H1 (cell line): ENCODE results near the gene AAMP.
A peak's percentile ranks its signal among the peaks of the same experiment; 100 is the strongest.

Experiments
- BRCA1 ChIP-seq: IDR thresholded peaks from 2 replicates; pipeline ENCODE4 v1.6.1; 2012; ENCODE audit warnings: low read depth, low read length, improper control_type of control experiment
- CREB1 ChIP-seq: IDR thresholded peaks from 2 replicates; pipeline ENCODE4 v1.6.1; 2012; ENCODE audit warnings: inconsistent platforms
- CTCF ChIP-seq, 3 experiments: IDR thresholded peaks; 1 replicate in 2 of 3; 2 replicates in 1 of 3; pipeline versions ENCODE4 v1.5.1 to v1.6.1; 2011; ENCODE audit warnings: low read length in 3 of 3, mild to moderate bottlenecking in 3 of 3, inconsistent platforms in 2 of 3, low read depth in 1 of 3, moderate library complexity in 1 of 3; ENCODE audit not compliant: insufficient read depth in 1 of 3; ENCODE audit errors: control extremely low read depth in 1 of 3
- EP300 ChIP-seq, 2 experiments: IDR thresholded peaks; 1 replicate in 1 of 2; 2 replicates in 1 of 2; pipeline ENCODE4 v1.6.1; 2011 to 2012; ENCODE audit warnings: low read depth in 2 of 2, low read length in 2 of 2, mild to moderate bottlenecking in 2 of 2, borderline replicate concordance in 1 of 2, inconsistent platforms in 1 of 2, moderate library complexity in 1 of 2
- EZH2 ChIP-seq: fragments of 200-600 bp; sonication (generic); IDR thresholded peaks from 2 replicates; pipeline ENCODE4 v1.7.1; 2012; ENCODE audit warnings: low read depth, mild to moderate bottlenecking, moderate library complexity, low read length, inconsistent platforms; ENCODE audit not compliant: severe bottlenecking
- GABPA ChIP-seq: IDR thresholded peaks from 2 replicates; pipeline ENCODE4 v1.6.1; 2011; ENCODE audit warnings: mild to moderate bottlenecking, low read length, moderate library complexity, borderline replicate concordance; ENCODE audit not compliant: insufficient read depth
- HDAC6 ChIP-seq: IDR thresholded peaks from one replicate; pipeline ENCODE4 v1.7.1; 2012; ENCODE audit warnings: low read depth, mild to moderate bottlenecking, inconsistent platforms, low read length, moderate library complexity
- JUND ChIP-seq: IDR thresholded peaks from 2 replicates; pipeline ENCODE4 v1.6.1; 2011; ENCODE audit warnings: mild to moderate bottlenecking, improper control_type of control experiment, low read length
- KDM1A ChIP-seq: fragments of 200-600, 300-600 bp; sonication (generic); IDR thresholded peaks from 2 replicates; pipeline ENCODE4 v1.7.1; 2016; ENCODE audit warnings: mild to moderate bottlenecking, low read length, borderline replicate concordance
- MAFK ChIP-seq: IDR thresholded peaks from 2 replicates; pipeline ENCODE4 v1.6.1; 2012; ENCODE audit warnings: low read depth, mild to moderate bottlenecking, improper control_type of control experiment, low read length
- POLR2A ChIP-seq, 2 experiments: IDR thresholded peaks; 1 replicate in 1 of 2; 2 replicates in 1 of 2; pipeline ENCODE4 v1.6.1; 2011; ENCODE audit warnings: low read depth in 2 of 2, low read length in 2 of 2, mild to moderate bottlenecking in 2 of 2; ENCODE audit errors: control extremely low read depth in 1 of 2
- YY1 ChIP-seq: IDR thresholded peaks from 2 replicates; pipeline ENCODE4 v1.6.1; 2011; ENCODE audit warnings: low read depth, mild to moderate bottlenecking, low read length

- TF ChIP-seq CREB1 (no peak), POLR2A (IDR thresholded peaks at IDR 0.05; ENCODE audit: control extremely low read depth in 1 of 2, low read depth in 2 of 2, low read length in 2 of 2) (no peak), EP300 (IDR thresholded peaks at IDR 0.05; ENCODE audit: borderline replicate concordance in 1 of 2, low read depth in 2 of 2, low read length in 2 of 2) (no peak), GABPA (no peak), MAFK (no peak), KDM1A (no peak), EZH2 (no peak), CTCF (IDR thresholded peaks at IDR 0.05; ENCODE audit: control extremely low read depth in 1 of 3, insufficient read depth in 1 of 3, low read depth in 1 of 3, low read length in 3 of 3) (peak in 2 of 3 experiments; percentile 76; a peak in 3 of 4 replicates), JUND (no peak), HDAC6 (no peak), YY1 (no peak), BRCA1 (no peak)
Observed at GRCh38 chr2:218257390-218257981, 12.5 kb downstream of the AAMP start.
